HL-60 (cell line): Measurements from ENCODE around the gene CLK4.

Experiments
- CTCF ChIP-seq: IDR thresholded peaks from one replicate; pipeline ENCODE4 v1.5.1; 2011; ENCODE audit warnings: low read length, control low read depth, inconsistent platforms; ENCODE audit not compliant: insufficient read depth
- GABPA ChIP-seq: IDR thresholded peaks from 2 replicates; pipeline ENCODE4 v1.6.1; 2012; ENCODE audit warnings: low read depth
- REST ChIP-seq: IDR thresholded peaks from 2 replicates; pipeline ENCODE4 v1.6.1; 2012; ENCODE audit warnings: low read depth; ENCODE audit not compliant: insufficient replicate concordance

DNA sequence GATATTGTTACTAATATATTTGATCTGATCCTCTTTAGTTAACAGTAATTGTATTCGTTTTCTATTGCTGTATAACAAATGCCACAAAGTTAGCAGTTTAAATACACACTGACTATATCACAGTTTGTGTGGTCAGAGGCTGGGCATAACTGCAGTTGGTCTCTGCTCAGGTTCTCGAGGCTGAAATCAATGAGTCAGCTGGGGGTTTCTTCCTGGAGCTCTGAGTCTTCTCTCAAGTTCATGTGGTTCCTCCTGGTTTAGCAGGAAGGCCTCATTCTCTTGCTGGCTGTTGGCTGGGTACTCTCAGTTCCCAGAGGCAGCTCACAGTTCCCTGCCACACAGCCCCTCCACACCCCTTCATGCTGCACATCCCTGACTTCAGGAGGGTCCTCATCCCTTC is 57.4 kb downstream of the CLK4 start:
- TF ChIP-seq REST (no peak), CTCF (no peak), GABPA (no peak)
